HCT116 (cell line): ENCODE results near the gene ST3GAL2.

ENCODE experiments used
- CTCF ChIP-seq, 3 experiments: fragments of 200-600 bp in 1 of 3; sonication (generic) in 1 of 3; IDR thresholded peaks in 2 of 3; conservative IDR thresholded peaks in 1 of 3; 2 replicates each; pipeline ENCODE4 v1.5.1; 2012 to 2017; ENCODE audit warnings: low read depth in 2 of 3, low read length in 2 of 3, antibody characterized with exemption in 1 of 3, borderline replicate concordance in 1 of 3, control low read depth in 1 of 3, mild to moderate bottlenecking in 1 of 3, mixed read lengths in 1 of 3, mixed run types in 1 of 3, moderate library complexity in 1 of 3; ENCODE audit not compliant: insufficient read depth in 1 of 3
- EZH2 ChIP-seq: fragments of 200-600 bp; sonication (generic); IDR thresholded peaks from 2 replicates; pipeline ENCODE4 v1.6.1; 2017; ENCODE audit warnings: antibody characterized with exemption, mixed run types

- TF ChIP-seq CTCF (IDR thresholded peaks at IDR 0.05 in 2 of 3, conservative IDR thresholded peaks at IDR 0.05 in 1 of 3; ENCODE audit: borderline replicate concordance in 1 of 3, insufficient read depth in 1 of 3, low read depth in 2 of 3, low read length in 2 of 3), result no peak
- TF ChIP-seq EZH2, result no peak
Measured at GRCh38 chr16:70341600-70341999, 97.3 kb downstream of the ST3GAL2 start.
